NCI-H2227 treated with DMSO at 0.1 percent for 48 hours (cell line): ENCODE data around the gene GAB2.

Experiments
- DNase-seq: peaks from one replicate; lab custom pipeline; 2025; lab: John Stamatoyannopoulos, UW

The GAB2 gene

GRCh38 chr11:78340530-78340929 lies 77.1 kb downstream of the GAB2 start:
- DNase-seq: no peak

GRCh38 chr11:78339945-78340344 lies 77.7 kb downstream of the GAB2 start:
- no peak for DNase-seq

- peak; percentile 33 for DNase-seq
These were observed 78.1 kb downstream of the GAB2 start for GRCh38 chr11:78339483-78339882.

GRCh38 chr11:78338702-78339101 lies 78.9 kb downstream of the GAB2 start:
- DNase-seq: no peak

- no peak for DNase-seq
These were observed 79.5 kb downstream of the GAB2 start for GRCh38 chr11:78338138-78338537.

- no peak for DNase-seq
These were observed 80.1 kb downstream of the GAB2 start for GRCh38 chr11:78337554-78337924.

- DNase-seq: no peak
These were observed 80.6 kb downstream of the GAB2 start for GRCh38 chr11:78336877-78337553.

- no peak for DNase-seq
These were observed 83.5 kb downstream of the GAB2 start for GRCh38 chr11:78334109-78334508.

GRCh38 chr11:78332872-78333271 lies 84.7 kb downstream of the GAB2 start:
- DNase-seq: no peak

- DNase-seq: no peak
These were observed 85.3 kb downstream of the GAB2 start for GRCh38 chr11:78332174-78332866.

GRCh38 chr11:78331711-78332110 lies 85.9 kb downstream of the GAB2 start:
- no peak for DNase-seq

- DNase-seq: no peak
These were observed 87.3 kb downstream of the GAB2 start for GRCh38 chr11:78330361-78330760.

GRCh38 chr11:78327945-78328344 lies 89.7 kb downstream of the GAB2 start:
- DNase-seq: no peak

- no peak for DNase-seq
These were observed 92.3 kb downstream of the GAB2 start for GRCh38 chr11:78325274-78325781.

GRCh38 chr11:78323363-78323762 lies 94.3 kb downstream of the GAB2 start:
- no peak for DNase-seq

GRCh38 chr11:78319453-78319955 lies 98.1 kb downstream of the GAB2 start:
- no peak for DNase-seq

- DNase-seq: peak; percentile 62
These were observed 99.1 kb downstream of the GAB2 start for GRCh38 chr11:78318321-78319114.

- no peak for DNase-seq
These were observed 101.9 kb downstream of the GAB2 start for GRCh38 chr11:78315724-78316123.

- no peak for DNase-seq
These were observed 102.9 kb downstream of the GAB2 start for GRCh38 chr11:78314762-78315161.

GRCh38 chr11:78313898-78314297 lies 103.7 kb downstream of the GAB2 start:
- no peak for DNase-seq

- no peak for DNase-seq
These were observed 104.3 kb downstream of the GAB2 start for GRCh38 chr11:78313181-78313795.

GRCh38 chr11:78312712-78313111 lies 104.9 kb downstream of the GAB2 start:
- no peak for DNase-seq
